ENCODE measurements around the gene LYPD4. TPM values are rescaled to one million over a fixed set of nuclear protein-coding genes. Genes with fewer than 3 reads are reported as not detected.
"Not testable (repeated sequence)": the region's sequence is repeated elsewhere in the genome, so short reads cannot be mapped to it uniquely, and the experiment has no call there.

LYPD4 gene
- total and polyA plus RNA-seq, 7 experiments from 2014 or later = not detected

DNA sequence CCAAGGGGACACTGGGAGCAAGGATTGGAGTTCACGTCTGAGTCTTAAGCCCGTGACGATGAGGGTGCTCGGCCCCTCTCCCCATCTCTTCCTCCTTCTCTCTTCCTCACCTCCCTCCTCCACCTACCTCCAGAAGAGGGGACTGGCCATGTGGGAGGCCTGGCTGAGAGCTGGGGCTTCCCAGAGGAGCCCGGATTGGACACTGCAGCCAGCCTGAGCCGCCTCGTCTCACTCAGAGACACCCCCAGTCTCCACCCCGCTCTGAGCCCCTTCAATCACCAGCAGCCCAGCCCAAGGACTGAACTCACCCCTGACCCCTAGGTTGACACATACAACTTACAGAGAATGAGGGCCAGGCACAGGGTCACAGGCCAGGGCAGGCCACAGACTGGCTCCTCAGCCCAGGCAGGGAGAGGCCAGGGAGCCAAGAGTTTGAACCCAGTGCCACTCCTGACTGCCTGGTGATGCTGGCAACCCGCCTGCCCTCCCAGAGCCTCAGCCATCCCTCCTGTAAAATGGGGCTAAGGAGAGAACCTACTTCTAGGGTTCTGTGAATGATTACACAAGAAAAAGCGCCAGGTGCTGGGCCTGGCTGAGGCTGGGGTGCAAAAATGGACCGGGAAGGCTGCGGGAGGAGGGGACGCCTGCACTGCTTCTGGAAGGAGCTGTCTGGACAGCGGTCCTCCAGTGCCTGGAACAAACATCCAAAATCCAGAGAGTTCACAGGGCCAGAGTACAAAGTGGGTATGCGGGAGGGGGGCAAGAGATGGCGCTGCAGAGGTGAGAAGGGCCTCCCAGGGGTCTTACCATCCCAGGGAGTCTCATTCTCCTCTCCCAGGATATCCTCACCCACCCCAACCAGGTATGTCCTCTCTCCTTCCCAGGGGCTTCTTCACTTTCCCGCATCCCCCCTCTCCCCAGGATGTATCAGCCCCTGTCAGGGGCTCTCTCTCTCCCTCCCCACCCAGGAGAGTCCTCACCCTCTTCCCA lies 33.7 kb upstream of the LYPD4 start:
- ChIA-PET CTCF (interaction anchor here (0.6 to 8.7 kb wide), 2 partner anchors 9 to 20 kb away, joined by 3 to 151 read pairs; no protein-coding TSS in a partner anchor), POLR2A (interaction anchor here (0.5 to 11.3 kb wide), 5 partner anchors 8 to 50 kb away, joined by 3 to 565 read pairs (median 43); partner anchors contain the start of genes ARHGEF1, ERFL and RPS19)
- DNase-seq (peak in 1 of 9 donors; percentile 30), ATAC-seq (no peak)
- no peaks in the 10 kb centered on the region for H3K9me3 ChIP-seq (ENCODE audit: control insufficient read depth in 2 of 3, low read length in 3 of 3)
- H3K27me3 Mint-ChIP-seq = no peaks in the 10 kb centered on the region
- intact Hi-C loops (cut with micrococcal nuclease) = no loop called here
- H3K27ac Mint-ChIP-seq = peak overlapping the region; percentile 94 to 99 (median 98)
- peaks cover 0 to 5% (median 4%) of the 10 kb centered on the region in 5 donors for H3K36me3 Mint-ChIP-seq
- peaks cover 74 to 80% of the 10 kb centered on the region in 2 donors for H3K4me1 ChIP-seq (ENCODE audit: control insufficient read depth in 2 of 2, insufficient read depth in 2 of 2, low read length in 2 of 2)
- H3K36me3 ChIP-seq (ENCODE audit: control insufficient read depth in 2 of 3, insufficient read depth in 3 of 3, low read length in 3 of 3) = peaks cover 0 to 2% (median 0%) of the 10 kb centered on the region in 3 experiments
- H3K4me1 Mint-ChIP-seq = peaks cover 35 to 85% (median 59%) of the 10 kb centered on the region in 7 donors
- peak overlapping the region in 8 of 10 donors; percentile 60 to 82 (median 76) for H3K4me3 Mint-ChIP-seq
- peak overlapping the region; percentile 15 for H3K4me3 ChIP-seq (ENCODE audit: low read length)
- H3K27ac ChIP-seq (ENCODE audit: low read depth, low read length) = peak overlapping the region; percentile 86
- H3K27me3 ChIP-seq (ENCODE audit: control insufficient read depth in 2 of 2, insufficient read depth in 2 of 2, low read length in 2 of 2) = no peaks in the 10 kb centered on the region
- H3K9me3 Mint-ChIP-seq = peaks cover 0 to 4% (median 0%) of the 10 kb centered on the region in 11 donors

GRCh38 chr19:41876847-41877832 lies 32.7 kb upstream of the LYPD4 start, which contains the start of gene CD79A:
CD79A (plus strand) TSS chr19:41877279; CDS start chr19:41877305, 26 bp downstream.
- ATAC-seq (no peak), DNase-seq (peak in 2 of 9 donors; percentile 14 to 16)
- peaks cover 37 to 92% (median 62%) of the 10 kb centered on the region in 7 donors for H3K4me1 Mint-ChIP-seq
- Histone ChIP-seq H3K27me3 (ENCODE audit: control insufficient read depth in 2 of 2, insufficient read depth in 2 of 2, low read length in 2 of 2) (no peaks in the 10 kb centered on the region), H3K9me3 (ENCODE audit: control insufficient read depth in 2 of 3, low read length in 3 of 3) (no peaks in the 10 kb centered on the region), H3K27ac (ENCODE audit: low read depth, low read length) (peak within 1 kb of the TSS; percentile 86), H3K36me3 (ENCODE audit: control insufficient read depth in 2 of 3, insufficient read depth in 3 of 3, low read length in 3 of 3) (no peaks in the 10 kb centered on the region), H3K4me3 (ENCODE audit: low read length) (peak within 1 kb of the TSS; percentile 15), H3K4me1 (ENCODE audit: control insufficient read depth in 2 of 2, insufficient read depth in 2 of 2, low read length in 2 of 2) (peaks cover 79 to 86% of the 10 kb centered on the region in 2 donors)
- no peaks in the 10 kb centered on the region for H3K27me3 Mint-ChIP-seq
- H3K36me3 Mint-ChIP-seq = peaks cover 0 to 1% (median 0%) of the 10 kb centered on the region in 5 donors
- no peaks in the 10 kb centered on the region for H3K9me3 Mint-ChIP-seq
- peak within 1 kb of the TSS; percentile 94 to 99 (median 98) for H3K27ac Mint-ChIP-seq
- POLR2A ChIA-PET = interaction anchor here (0.9 to 11.3 kb wide), 7 partner anchors 10 to 69 kb away, joined by 3 to 565 read pairs (median 42); partner anchors contain the start of genes ARHGEF1, ERFL and RPS19
- intact Hi-C loops (cut with micrococcal nuclease) = no loop called here
- CTCF ChIA-PET = interaction anchor here (0.6 to 8.7 kb wide), 2 partner anchors 10 to 19 kb away, joined by 3 to 151 read pairs; no protein-coding TSS in a partner anchor
- peak within 1 kb of the TSS; percentile 60 to 82 (median 74) for H3K4me3 Mint-ChIP-seq

DNA sequence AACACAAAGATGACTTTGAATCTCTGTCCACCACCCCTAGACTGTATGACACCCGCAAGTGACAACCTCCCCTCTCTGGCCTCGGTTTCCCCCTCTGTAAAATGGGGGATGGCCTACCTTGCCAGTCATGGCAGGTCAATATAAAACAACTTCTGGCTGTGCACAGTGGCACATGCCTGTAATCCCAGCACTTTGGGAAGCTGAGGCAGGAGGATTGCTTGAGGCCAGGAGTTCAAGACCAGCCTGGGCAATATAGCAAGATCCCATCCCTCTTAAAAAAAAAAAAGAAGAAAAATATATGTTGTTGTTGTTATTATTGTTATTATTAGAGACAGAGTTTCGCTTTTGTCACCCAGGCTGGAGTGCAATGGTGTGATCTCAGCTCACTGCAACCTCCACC lies 31.5 kb upstream of the LYPD4 start:
- not testable (repeated sequence) for H3K27me3 Mint-ChIP-seq; H3K27me3 ChIP-seq (ENCODE audit: control insufficient read depth in 2 of 2, insufficient read depth in 2 of 2, low read length in 2 of 2); ATAC-seq; H3K9me3 Mint-ChIP-seq; H3K9me3 ChIP-seq (ENCODE audit: control insufficient read depth in 2 of 3, low read length in 3 of 3); H3K36me3 ChIP-seq (ENCODE audit: control insufficient read depth in 2 of 3, insufficient read depth in 3 of 3, low read length in 3 of 3); DNase-seq
- Mint-ChIP-seq H3K4me1 (peaks cover 43 to 96% (median 66%) of the 10 kb centered on the region in 7 donors), H3K36me3 (peaks cover 0 to 12% (median 5%) of the 10 kb centered on the region in 5 donors), H3K4me3 (peak overlapping the region; percentile 60 to 84 (median 80)), H3K27ac (peak overlapping the region; percentile 94 to 99 (median 98))
- intact Hi-C loops (cut with micrococcal nuclease) = loop anchor here (1.0 to 2.0 kb wide), 5 partner anchors 11 to 83 kb away; partner anchors contain the start of genes ERFL (in 1 of the 2) and RABAC1 (in 1 of the 2)
- peak overlapping the region; percentile 86 for H3K27ac ChIP-seq (ENCODE audit: low read depth, low read length)
- POLR2A ChIA-PET = interaction anchor here (0.7 to 11.3 kb wide), 10 partner anchors 10 to 83 kb away, joined by 3 to 565 read pairs (median 10); partner anchors contain the start of genes ARHGEF1, ERFL, RABAC1 and RPS19
- peaks cover 83 to 90% of the 10 kb centered on the region in 2 donors for H3K4me1 ChIP-seq (ENCODE audit: control insufficient read depth in 2 of 2, insufficient read depth in 2 of 2, low read length in 2 of 2)
- CTCF ChIA-PET = interaction anchor here (1.0 to 8.7 kb wide), 5 partner anchors 12 to 72 kb away, joined by 3 to 151 read pairs (median 5); partner anchors contain the start of gene RPS19
- peak overlapping the region; percentile 34 for H3K4me3 ChIP-seq (ENCODE audit: low read length)

DNA sequence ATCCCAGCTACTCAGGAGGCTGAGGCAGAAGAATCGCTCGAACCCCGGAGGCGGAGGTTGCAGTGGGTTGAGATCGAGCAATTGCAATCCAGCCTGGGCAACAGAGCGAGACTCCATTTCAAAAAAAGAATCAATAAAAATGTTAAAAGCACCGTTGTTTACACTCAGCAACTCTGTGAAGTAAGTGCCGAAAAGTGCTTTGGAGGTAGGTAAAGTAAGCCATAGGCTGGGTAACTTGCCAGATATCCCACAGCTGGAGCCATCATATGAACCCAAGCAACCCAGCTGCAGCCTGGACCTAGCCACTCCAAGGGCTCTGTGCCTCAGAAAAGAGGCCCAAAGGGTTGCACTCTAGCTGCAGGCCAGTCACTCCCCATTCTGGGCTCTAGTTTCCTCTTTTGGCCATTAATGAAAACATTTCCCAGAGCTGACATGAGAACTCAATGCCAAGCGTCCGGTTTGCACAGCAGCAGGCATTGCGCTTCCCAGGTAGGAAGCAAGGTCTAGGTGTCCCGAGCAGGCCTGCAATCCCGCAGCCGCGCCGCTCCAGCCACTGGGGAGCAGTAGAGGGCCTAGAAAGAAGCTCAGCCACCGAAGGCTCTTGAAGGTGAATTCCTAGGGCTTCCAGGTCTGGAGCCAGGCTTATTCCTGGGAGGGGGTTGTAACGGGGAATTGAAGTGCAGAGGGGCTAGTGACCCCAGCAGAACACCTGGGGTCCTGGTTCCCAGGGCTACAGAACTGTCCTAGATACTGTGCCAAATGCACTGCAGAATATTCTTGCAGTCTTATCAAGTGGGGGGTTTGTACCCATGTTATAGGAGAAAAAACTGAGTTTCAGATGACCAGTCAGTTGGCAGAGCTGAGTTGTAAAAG lies 28.5 kb upstream of the LYPD4 start:
- intact Hi-C loops (cut with micrococcal nuclease) = loop anchor here (1.0 to 5.0 kb wide), 5 partner anchors 38 to 159 kb away; partner anchors contain the start of gene RABAC1 (in 1 of the 2)
- DNase-seq (peak; percentile 58 to 72 (median 65)), ATAC-seq (peak; percentile 20)
- CTCF ChIA-PET = interaction anchor here (0.5 to 8.7 kb wide), 19 partner anchors 8 to 507 kb away, joined by 3 to 151 read pairs (median 6); partner anchors contain the start of gene RPS19
- Mint-ChIP-seq H3K4me1 (peaks cover 45 to 93% (median 79%) of the 10 kb centered on the region in 7 donors), H3K4me3 (peak overlapping the region; percentile 1 to 93 (median 67)), H3K27me3 (no peaks in the 10 kb centered on the region), H3K27ac (peak overlapping the region; percentile 91 to 99 (median 99)), H3K36me3 (peaks cover 0 to 20% (median 8%) of the 10 kb centered on the region in 5 donors), H3K9me3 (no peaks in the 10 kb centered on the region)
- POLR2A ChIA-PET = interaction anchor here (0.6 to 11.3 kb wide), 26 partner anchors 8 to 1900 kb away, joined by 3 to 565 read pairs (median 5); partner anchors contain the start of genes ARHGEF1, ERFL, RABAC1 and RPS19
- peak overlapping the region; percentile 74 for H3K27ac ChIP-seq (ENCODE audit: low read depth, low read length)
- H3K36me3 ChIP-seq (ENCODE audit: control insufficient read depth in 2 of 3, insufficient read depth in 3 of 3, low read length in 3 of 3) = peaks cover 0 to 26% (median 10%) of the 10 kb centered on the region in 3 experiments
- H3K4me3 ChIP-seq (ENCODE audit: low read length) = no peak overlapping the region
- no peaks in the 10 kb centered on the region for H3K27me3 ChIP-seq (ENCODE audit: control insufficient read depth in 2 of 2, insufficient read depth in 2 of 2, low read length in 2 of 2)
- no peaks in the 10 kb centered on the region for H3K9me3 ChIP-seq (ENCODE audit: control insufficient read depth in 2 of 3, low read length in 3 of 3)
- H3K4me1 ChIP-seq (ENCODE audit: control insufficient read depth in 2 of 2, insufficient read depth in 2 of 2, low read length in 2 of 2) = peaks cover 82 to 91% of the 10 kb centered on the region in 2 donors

- intact Hi-C loops (cut with micrococcal nuclease) = loop anchor here (2.0 to 5.0 kb wide), 3 partner anchors 38 to 160 kb away; partner anchors contain the start of gene RABAC1 (in 1 of the 2)
- peaks cover 44 to 92% (median 78%) of the 10 kb centered on the region in 7 donors for H3K4me1 Mint-ChIP-seq
- H3K9me3 Mint-ChIP-seq = no peaks in the 10 kb centered on the region
- peak overlapping the region; percentile 91 to 99 (median 97) for H3K27ac Mint-ChIP-seq
- no peaks in the 10 kb centered on the region for H3K27me3 Mint-ChIP-seq
- ATAC-seq (no peak), DNase-seq (no peak)
- H3K4me3 Mint-ChIP-seq = peak overlapping the region in 8 of 10 donors; percentile 7 to 93 (median 62)
- H3K27me3 ChIP-seq (ENCODE audit: control insufficient read depth in 2 of 2, insufficient read depth in 2 of 2, low read length in 2 of 2) = no peaks in the 10 kb centered on the region
- CTCF ChIA-PET = interaction anchor here (1.1 to 8.7 kb wide), 14 partner anchors 9 to 86 kb away, joined by 3 to 151 read pairs (median 8); partner anchors contain the start of gene RPS19
- POLR2A ChIA-PET = interaction anchor here (0.6 to 11.3 kb wide), 20 partner anchors 8 to 1899 kb away, joined by 3 to 565 read pairs (median 6); partner anchors contain the start of genes ARHGEF1, ERFL, RABAC1 and RPS19
- H3K4me3 ChIP-seq (ENCODE audit: low read length) = no peak overlapping the region
- H3K36me3 ChIP-seq (ENCODE audit: control insufficient read depth in 2 of 3, insufficient read depth in 3 of 3, low read length in 3 of 3) = peaks cover 0 to 28% (median 10%) of the 10 kb centered on the region in 3 experiments
- peaks cover 75 to 89% of the 10 kb centered on the region in 2 donors for H3K4me1 ChIP-seq (ENCODE audit: control insufficient read depth in 2 of 2, insufficient read depth in 2 of 2, low read length in 2 of 2)
- H3K36me3 Mint-ChIP-seq = peaks cover 0 to 22% (median 11%) of the 10 kb centered on the region in 5 donors
- H3K9me3 ChIP-seq (ENCODE audit: control insufficient read depth in 2 of 3, low read length in 3 of 3) = no peaks in the 10 kb centered on the region
- H3K27ac ChIP-seq (ENCODE audit: low read depth, low read length) = peak overlapping the region; percentile 74
These were observed 27.9 kb upstream of the LYPD4 start for GRCh38 chr19:41872384-41872774.

Data from naive thymus-derived CD4-positive, alpha-beta T cell (primary cell).